Hepatocyte (in vitro differentiated cells): ENCODE measurements around the gene TRIM61. TPM values are rescaled to one million over a fixed set of nuclear protein-coding genes. Genes with fewer than 3 reads are reported as not detected.
"Not testable (repeated sequence)": the region's sequence is repeated elsewhere in the genome, so short reads cannot be mapped to it uniquely, and the experiment has no call there.

Experiments
- DNase-seq: peaks from one replicate; pipeline ENCODE4 v3.0.0-alpha.2; 2016; ENCODE audit warnings: low spot score
- H2AFZ ChIP-seq: fragments of 200-600 bp; sonication (generic); 2 replicates; pipeline ENCODE4 v1.6.0; 2016; ENCODE audit warnings: antibody characterized with exemption, mild to moderate bottlenecking
- H3K27ac ChIP-seq: fragments of 200-600 bp; sonication (generic); 2 replicates; pipeline ENCODE4 v1.5.1; 2016; ENCODE audit warnings: mild to moderate bottlenecking
- H3K27me3 ChIP-seq: fragments of 200-600 bp; sonication (generic); 2 replicates; pipeline ENCODE4 v1.6.1; 2016
- H3K36me3 ChIP-seq: fragments of 200-600 bp; sonication (generic); replicated peaks from 2 replicates; pipeline ENCODE4 v1.5.1; 2016; ENCODE audit warnings: low read depth; ENCODE audit not compliant: insufficient read depth
- H3K4me1 ChIP-seq: fragments of 200-600 bp; sonication (generic); 2 replicates; pipeline ENCODE4 v1.5.1; 2016; ENCODE audit warnings: mild to moderate bottlenecking, moderate library complexity; ENCODE audit not compliant: insufficient read depth
- H3K4me2 ChIP-seq: fragments of 200-600 bp; sonication (generic); 2 replicates; pipeline ENCODE4 v1.6.0; 2016
- H3K4me3 ChIP-seq: fragments of 200-600 bp; sonication (generic); 2 replicates; pipeline ENCODE4 v1.5.1; 2016; ENCODE audit warnings: mild to moderate bottlenecking
- H3K79me2 ChIP-seq: fragments of 200-600 bp; sonication (generic); 2 replicates; pipeline ENCODE4 v1.6.0; 2017; ENCODE audit warnings: mild to moderate bottlenecking
- H3K9me2 ChIP-seq: fragments of 200-600 bp; sonication (generic); replicated peaks from 2 replicates; pipeline ENCODE4 v1.6.0; 2017; ENCODE audit warnings: mild to moderate bottlenecking; ENCODE audit not compliant: insufficient read depth
- H3K9me3 ChIP-seq: fragments of 200-600 bp; sonication (generic); 2 replicates; pipeline ENCODE4 v1.5.1; 2016; ENCODE audit warnings: low read depth, mild to moderate bottlenecking
- H4K20me1 ChIP-seq: fragments of 200-600 bp; sonication (generic); 2 replicates; pipeline ENCODE4 v1.6.0; 2016; ENCODE audit warnings: mild to moderate bottlenecking; ENCODE audit not compliant: insufficient read depth, poor library complexity, severe bottlenecking
- EZH2 ChIP-seq: fragments of 200-600 bp; sonication (generic); IDR thresholded peaks from 2 replicates; pipeline ENCODE4 v1.6.1; 2016; ENCODE audit warnings: antibody characterized with exemption, mild to moderate bottlenecking, borderline replicate concordance
- EZH2phosphoT487 ChIP-seq: fragments of 200-600 bp; sonication (generic); IDR thresholded peaks from one replicate; pipeline ENCODE4 v1.6.1; 2018; ENCODE audit warnings: antibody characterized with exemption, mild to moderate bottlenecking, low read depth, moderate library complexity; ENCODE audit not compliant: unreplicated experiment, severe bottlenecking
- WGBS: methylation state at CpG from one replicate; pipeline ENCODE4 v1.1.6; 2016; ENCODE audit warnings: low lambda C conversion rate; ENCODE audit errors: missing lambda C conversion rate; 5-methylcytosine and 5-hydroxymethylcytosine counted together
- polyA plus RNA-seq: library from polyadenylated mRNA; unstranded; fragments of >200 nt; fragmentation: Nextera tagmentation; extraction: Ambion mirVana; gene quantifications from 2 replicates; pipeline ENCODE4 v1.2.1, GENCODE V29; 2016
- total RNA-seq: library from RNA; depleted of rRNA; stranded (reverse); fragments of >200 nt; gene quantifications from 2 replicates; pipeline ENCODE4 v1.2.3, GENCODE V29; 2014
- TF ChIP-seq, protein P1 (sequence below): fragments of 200-600 bp; sonication (generic); IDR thresholded peaks from 2 replicates; pipeline ENCODE4 v1.5.1; 2016; ENCODE audit warnings: antibody characterized with exemption, mild to moderate bottlenecking; ENCODE audit not compliant: poor library complexity

Gene TRIM61
- total and polyA plus RNA-seq, 2 experiments from 2014 or later = not detected

DNA sequence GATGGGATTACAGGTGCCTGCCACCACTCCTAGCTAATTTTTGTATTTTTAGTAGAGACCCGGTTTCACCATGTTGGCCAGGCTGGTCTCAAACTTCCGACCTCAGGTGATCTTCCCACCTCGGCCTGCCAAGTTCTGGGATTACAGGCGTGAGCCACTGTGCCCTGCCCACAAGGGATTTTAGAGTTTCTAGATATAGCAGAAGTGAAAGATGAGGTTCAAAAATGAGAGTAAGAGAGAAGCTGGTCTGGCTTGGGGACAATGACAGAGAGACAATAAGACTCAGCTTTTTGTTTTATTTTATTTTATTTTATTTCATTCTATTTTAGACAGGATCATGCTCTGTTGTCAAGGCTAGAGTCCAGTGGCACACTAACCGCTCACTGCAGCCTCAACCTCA is 30.6 kb downstream of the TRIM61 start:
- 93% methylated on average over 5 of the region's 5 CpGs for WGBS
- TF ChIP-seq EZH2 (no peak), EZH2phosphoT487 (no peak)
- TF ChIP-seq, protein P1, sequence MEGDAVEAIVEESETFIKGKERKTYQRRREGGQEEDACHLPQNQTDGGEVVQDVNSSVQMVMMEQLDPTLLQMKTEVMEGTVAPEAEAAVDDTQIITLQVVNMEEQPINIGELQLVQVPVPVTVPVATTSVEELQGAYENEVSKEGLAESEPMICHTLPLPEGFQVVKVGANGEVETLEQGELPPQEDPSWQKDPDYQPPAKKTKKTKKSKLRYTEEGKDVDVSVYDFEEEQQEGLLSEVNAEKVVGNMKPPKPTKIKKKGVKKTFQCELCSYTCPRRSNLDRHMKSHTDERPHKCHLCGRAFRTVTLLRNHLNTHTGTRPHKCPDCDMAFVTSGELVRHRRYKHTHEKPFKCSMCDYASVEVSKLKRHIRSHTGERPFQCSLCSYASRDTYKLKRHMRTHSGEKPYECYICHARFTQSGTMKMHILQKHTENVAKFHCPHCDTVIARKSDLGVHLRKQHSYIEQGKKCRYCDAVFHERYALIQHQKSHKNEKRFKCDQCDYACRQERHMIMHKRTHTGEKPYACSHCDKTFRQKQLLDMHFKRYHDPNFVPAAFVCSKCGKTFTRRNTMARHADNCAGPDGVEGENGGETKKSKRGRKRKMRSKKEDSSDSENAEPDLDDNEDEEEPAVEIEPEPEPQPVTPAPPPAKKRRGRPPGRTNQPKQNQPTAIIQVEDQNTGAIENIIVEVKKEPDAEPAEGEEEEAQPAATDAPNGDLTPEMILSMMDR = no peak
- H3K4me3 ChIP-seq = no peak overlapping the region
- no peaks in the 10 kb centered on the region for H3K36me3 ChIP-seq
- H3K79me2 ChIP-seq = no peaks in the 10 kb centered on the region
- no peaks in the 10 kb centered on the region for H4K20me1 ChIP-seq
- H3K4me1 ChIP-seq = no peaks in the 10 kb centered on the region
- H3K9me3 ChIP-seq = no peaks in the 10 kb centered on the region
- peaks cover 4% of the 10 kb centered on the region for H3K27me3 ChIP-seq
- DNase-seq = no peak
- H3K27ac ChIP-seq = no peak overlapping the region
- no peak overlapping the region for H3K4me2 ChIP-seq
- no peaks in the 10 kb centered on the region for H3K9me2 ChIP-seq
- H2AFZ ChIP-seq = no peak overlapping the region

DNA sequence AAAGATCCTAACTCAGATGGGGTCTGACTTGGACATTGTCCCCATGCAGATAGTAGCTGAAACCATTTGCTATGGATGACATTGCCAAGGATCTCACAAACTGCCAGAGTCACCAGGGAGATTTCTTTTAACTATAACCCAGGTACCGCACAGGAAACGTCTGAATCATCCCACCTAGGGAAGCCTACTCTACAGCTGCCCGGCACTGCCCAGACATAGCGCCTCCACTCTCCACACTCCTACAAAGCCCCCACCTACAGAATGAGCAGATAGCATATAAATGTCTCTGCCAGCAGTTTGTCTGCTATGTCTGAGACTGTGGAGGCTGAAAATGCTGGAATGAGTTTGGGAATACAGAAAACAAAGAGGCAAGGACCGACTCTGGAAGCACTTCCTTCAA is 32.3 kb downstream of the TRIM61 start:
- DNase-seq = no peak
- Histone ChIP-seq H3K4me3 (no peak overlapping the region), H2AFZ (no peak overlapping the region)

DNA sequence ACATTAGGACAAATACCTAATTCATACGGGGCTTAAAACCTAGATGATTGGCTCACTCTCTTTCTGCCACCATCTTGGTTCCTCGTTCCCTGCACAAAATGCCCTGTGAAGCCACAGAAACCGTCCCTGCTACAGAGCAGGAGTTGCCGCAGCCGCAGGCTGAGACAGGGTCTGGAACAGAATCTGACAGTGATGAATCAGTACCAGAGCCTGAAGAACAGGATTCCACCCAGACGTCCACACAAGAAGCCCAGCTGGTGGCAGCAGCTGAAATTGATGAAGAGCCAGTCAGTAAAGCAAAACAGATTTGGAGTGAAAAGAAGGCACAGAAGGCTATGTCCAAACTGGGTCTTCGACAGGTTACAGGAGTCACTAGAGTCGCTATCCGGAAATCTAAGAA is 34.3 kb downstream of the TRIM61 start:
- Histone ChIP-seq H4K20me1 (no peaks in the 10 kb centered on the region), H3K4me3 (no peak overlapping the region), H3K9me3 (no peaks in the 10 kb centered on the region), H3K27ac (no peak overlapping the region), H3K27me3 (peaks cover 4% of the 10 kb centered on the region), H3K9me2 (no peaks in the 10 kb centered on the region), H3K4me1 (no peaks in the 10 kb centered on the region), H2AFZ (no peak overlapping the region), H3K4me2 (no peak overlapping the region), H3K36me3 (no peaks in the 10 kb centered on the region), H3K79me2 (no peaks in the 10 kb centered on the region)
- 78% methylated on average over 9 of the region's 9 CpGs for WGBS
- DNase-seq = no peak
- TF ChIP-seq EZH2phosphoT487 = no peak

More for the DNA sequence above, 32.3 kb downstream of the TRIM61 start:
- 63% methylated on average over 5 of the region's 5 CpGs for WGBS
- no peaks in the 10 kb centered on the region for H3K79me2 ChIP-seq
- no peak overlapping the region for H3K4me2 ChIP-seq
- H3K9me2 ChIP-seq = no peaks in the 10 kb centered on the region
- no peaks in the 10 kb centered on the region for H3K9me3 ChIP-seq
- TF ChIP-seq EZH2phosphoT487 (no peak), EZH2 (no peak)
- TF ChIP-seq, protein P1 = no peak
- no peak overlapping the region for H3K27ac ChIP-seq
- H3K36me3 ChIP-seq = no peaks in the 10 kb centered on the region
- no peaks in the 10 kb centered on the region for H3K4me1 ChIP-seq
- H3K27me3 ChIP-seq = peaks cover 4% of the 10 kb centered on the region
- H4K20me1 ChIP-seq = no peaks in the 10 kb centered on the region

DNA sequence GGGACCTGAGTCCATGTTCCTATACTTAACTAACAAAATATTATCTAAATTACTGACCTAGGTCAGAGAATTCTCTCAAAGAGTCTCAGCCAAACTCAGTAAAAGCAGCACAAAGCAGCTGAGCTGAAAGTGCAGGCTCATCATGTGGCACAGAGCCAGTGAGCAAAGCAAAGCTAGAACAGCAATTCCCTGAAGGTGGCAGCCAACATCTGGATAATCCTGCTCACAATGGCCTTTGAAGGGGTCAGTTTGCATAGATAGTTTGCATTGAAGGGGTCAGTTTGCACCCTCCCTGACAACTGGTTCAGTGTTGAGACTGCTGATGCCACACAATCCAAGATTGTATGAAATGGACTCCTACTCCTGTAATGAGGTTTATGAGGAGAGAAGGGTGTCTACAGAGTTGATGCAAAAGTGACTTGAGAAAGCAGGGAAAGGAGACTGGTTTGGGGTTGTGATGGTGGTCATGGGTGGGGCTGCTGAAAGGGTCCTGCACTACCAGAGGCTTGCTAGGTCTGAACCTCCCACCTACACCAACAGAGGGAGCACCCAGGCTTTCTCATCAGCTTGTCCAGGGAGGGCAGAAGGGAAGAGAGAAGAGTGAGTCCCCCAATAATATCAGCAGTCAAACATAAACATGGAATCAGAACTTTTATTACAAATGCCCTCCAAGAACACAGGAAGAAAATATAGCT is 39.7 kb downstream of the TRIM61 start:
- DNase-seq = peak; percentile 61
- Histone ChIP-seq H3K36me3 (no peaks in the 10 kb centered on the region), H2AFZ (no peak overlapping the region), H3K27me3 (no peaks in the 10 kb centered on the region), H4K20me1 (no peaks in the 10 kb centered on the region), H3K9me2 (no peaks in the 10 kb centered on the region), H3K27ac (no peak overlapping the region), H3K4me3 (no peak overlapping the region), H3K4me2 (no peak overlapping the region), H3K9me3 (no peaks in the 10 kb centered on the region), H3K4me1 (no peaks in the 10 kb centered on the region), H3K79me2 (no peaks in the 10 kb centered on the region)
- TF ChIP-seq EZH2 = no peak
- TF ChIP-seq, protein P1 = peak; percentile 24

DNA sequence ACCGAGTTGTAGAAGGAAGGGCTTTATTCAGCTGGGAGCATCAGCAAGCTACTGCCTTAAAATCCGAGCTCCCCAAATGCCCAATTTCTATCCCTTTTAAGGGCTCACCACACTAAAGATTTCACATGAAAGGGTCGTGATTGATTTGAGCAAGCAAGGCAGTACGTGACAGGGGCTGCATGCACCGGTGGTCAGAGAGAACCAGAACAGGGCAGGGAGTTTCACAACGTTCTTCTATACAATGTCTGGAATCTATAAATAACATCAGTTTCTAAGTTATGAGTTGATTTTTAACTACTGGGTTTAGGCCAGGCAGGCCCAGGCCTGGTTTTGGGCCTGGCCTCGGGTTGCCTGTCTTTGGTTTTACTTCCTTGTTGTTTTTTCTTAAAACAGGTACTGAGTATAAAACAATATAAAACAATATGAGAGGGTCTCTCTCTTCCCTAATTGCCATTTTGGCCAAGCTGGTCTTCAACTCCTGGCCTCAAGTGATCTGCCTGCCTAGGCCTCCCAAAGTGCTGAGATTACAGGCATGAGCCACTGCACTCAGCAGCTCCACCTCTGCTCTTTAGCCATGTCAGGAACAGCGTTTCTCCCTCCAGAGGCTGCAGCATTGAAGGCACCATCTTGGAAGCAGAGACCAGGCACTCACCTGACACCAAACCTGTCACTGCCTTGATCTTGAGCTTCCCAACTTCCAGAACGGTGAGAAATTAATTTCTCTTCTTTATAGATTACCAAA is 41.4 kb downstream of the TRIM61 start:
- H3K9me2 ChIP-seq, H3K79me2 ChIP-seq, H3K27me3 ChIP-seq, H3K4me2 ChIP-seq, H3K9me3 ChIP-seq, H3K4me1 ChIP-seq, H3K36me3 ChIP-seq, DNase-seq, H3K27ac ChIP-seq, H2AFZ ChIP-seq, H3K4me3 ChIP-seq, H4K20me1 ChIP-seq: not testable (repeated sequence)
- 85% methylated on average over 9 of the region's 9 CpGs for WGBS
